Renal pelvis (tissue), 4 donors: ENCODE results near the gene ADI1. TPM values are rescaled to one million over a fixed set of nuclear protein-coding genes. Genes with fewer than 3 reads are reported as not detected.

Source experiments
- DNase-seq: peaks from one replicate; pipeline ENCODE4 v3.0.0-alpha.2; 2013
- polyA plus RNA-seq, 3 donors: library from polyadenylated mRNA; unstranded; fragments of 120-200 nt; gene quantifications; one replicate each; pipeline ENCODE4 v1.2.1, GENCODE V29; 2013; ENCODE audit not compliant: insufficient read length in 3 of 3

Gene ADI1
- polyA plus RNA-seq, 3 donors = 70.3 to 77.0 (median 76.4) TPM

DNA sequence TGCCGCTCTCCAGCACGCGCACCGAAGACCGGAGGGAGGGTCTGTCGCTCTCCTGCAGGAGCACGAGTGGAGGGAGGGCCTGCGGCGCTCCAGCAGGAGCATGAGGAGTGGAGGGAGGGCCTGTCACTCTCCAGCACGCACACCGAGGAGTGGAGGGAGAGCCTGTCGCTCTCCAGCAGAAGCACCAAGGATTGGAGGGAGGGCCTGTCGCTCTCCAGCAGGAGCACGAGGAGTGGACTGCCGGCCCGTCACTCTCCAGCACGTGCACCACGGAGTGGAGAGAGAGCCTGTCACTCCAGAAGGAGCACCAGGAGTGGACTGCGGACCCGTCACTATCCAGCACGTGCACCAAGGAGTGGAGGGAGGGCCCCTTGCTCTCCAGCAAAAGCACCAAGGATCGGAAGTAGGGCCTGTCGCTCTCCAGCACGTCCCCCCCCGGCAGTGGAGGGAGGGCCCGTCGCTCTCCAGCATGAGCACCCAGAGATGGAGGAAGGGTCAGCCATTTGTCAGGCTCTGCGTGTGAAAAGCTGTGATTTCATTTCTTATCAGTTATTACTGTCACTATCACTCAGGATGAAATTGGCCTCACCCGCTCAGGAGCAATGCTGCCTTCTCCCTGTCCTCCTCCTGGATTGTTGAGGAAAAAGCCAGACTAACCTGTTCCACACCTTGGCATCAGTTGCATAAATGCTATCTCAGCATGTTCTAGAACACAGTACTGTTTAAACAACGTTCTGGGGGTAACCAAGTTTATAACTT, 35.9 kb downstream of the ADI1 start:
- DNase-seq = peak; percentile 92

DNA sequence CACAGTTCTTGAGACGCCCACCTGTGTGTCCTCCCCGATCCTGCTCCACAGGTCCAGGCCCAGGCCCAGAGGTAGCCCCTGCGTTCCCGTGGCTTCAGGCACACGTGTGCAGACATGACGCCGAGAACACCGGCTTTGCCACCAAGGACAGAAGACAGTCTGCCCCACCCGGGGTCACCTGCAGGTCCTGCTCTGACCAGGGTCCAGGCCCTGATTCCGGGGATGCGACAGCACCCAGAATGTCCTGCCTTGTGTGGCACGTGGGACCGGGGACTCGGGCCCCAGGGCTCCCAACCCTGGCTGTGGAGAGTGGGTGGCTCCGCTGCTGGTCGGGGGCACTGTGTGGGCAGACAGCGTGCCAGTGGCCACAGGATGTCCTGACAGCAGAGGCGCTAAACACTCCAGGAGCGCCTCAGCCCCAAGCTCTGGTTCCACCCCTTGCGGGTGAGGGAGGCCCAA, 36.9 kb downstream of the ADI1 start:
- no peak for DNase-seq

DNA sequence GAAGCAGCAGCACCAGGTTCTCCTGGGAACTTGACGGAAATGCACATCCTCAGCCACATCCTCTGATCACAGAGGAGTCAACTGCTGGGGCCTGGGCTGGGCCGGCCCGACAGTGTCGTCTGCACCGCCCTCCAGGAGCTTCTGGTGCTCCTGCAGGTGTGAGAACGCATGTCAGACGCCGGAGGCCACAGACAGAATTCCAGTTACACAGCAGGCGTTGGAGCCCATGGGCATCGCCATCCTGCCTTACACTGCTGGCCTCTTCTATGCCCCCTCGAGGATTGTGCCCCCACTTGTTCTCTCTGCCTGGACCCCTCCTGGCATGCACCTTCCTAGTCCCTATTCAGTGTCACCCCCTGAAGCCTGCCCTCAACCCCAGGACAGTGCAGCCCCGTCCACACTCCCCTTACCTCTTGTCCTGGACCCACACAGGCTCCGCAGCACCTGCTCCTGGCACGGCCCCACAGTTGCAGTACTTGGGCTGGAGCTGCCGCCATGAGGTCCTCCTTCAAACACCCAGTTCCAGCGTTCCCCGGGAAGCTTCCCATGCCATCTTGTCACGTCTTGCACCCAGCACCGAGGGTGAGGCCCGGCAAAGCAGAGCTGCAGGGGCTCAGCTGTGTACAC, 37.5 kb downstream of the ADI1 start:
- no peak for DNase-seq

DNA sequence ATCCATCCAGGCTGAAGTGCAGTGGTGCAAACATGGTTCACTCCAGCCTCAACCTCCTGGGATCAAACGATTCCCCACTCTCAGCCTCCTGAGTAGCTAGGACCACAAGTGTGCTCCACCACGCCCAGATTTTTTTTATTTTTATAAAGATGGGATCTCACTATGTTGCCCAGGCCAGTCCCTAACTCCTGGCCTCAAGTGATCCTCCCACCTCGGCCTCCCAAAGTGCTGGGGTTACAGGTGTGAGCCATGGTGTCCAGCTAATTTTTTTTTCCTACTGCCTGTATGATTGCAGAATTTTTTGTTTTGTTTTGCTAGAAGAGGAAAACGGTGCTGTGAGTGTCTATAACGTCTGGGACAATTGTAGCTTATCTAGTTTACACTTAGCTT, 38.3 kb downstream of the ADI1 start:
- no peak for DNase-seq

DNA sequence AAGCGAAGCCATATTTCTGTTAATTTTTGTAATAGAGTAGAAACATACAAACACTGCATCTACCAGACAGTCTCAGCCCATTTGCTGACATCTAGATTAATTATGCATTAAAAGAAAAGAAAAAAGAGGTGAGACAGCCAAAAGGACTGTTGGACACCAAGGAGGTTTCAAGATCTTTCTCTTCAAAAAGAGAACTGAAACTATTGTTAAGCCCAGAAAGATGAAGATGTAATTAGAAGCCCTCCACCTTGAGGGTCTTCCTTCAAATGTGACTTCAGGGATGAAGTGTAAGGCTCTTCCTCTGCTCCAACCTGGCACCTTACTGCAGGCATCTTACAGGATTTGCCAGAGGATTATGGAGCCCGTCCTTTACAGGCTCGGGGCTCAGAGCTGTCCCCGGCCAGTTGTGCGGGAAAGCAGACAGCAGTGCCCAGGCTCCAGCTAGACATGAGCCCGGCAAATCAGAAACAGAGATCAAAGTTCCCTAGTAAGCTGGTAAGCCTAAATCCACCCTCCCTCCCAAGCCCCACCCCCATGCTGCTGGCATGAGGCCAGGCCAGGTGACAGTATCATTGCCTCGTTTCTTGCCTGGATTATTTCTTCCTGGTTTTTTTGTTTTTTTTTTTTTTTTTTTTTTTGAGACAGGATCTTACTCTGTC, 38.9 kb downstream of the ADI1 start:
- DNase-seq = no peak

DNA sequence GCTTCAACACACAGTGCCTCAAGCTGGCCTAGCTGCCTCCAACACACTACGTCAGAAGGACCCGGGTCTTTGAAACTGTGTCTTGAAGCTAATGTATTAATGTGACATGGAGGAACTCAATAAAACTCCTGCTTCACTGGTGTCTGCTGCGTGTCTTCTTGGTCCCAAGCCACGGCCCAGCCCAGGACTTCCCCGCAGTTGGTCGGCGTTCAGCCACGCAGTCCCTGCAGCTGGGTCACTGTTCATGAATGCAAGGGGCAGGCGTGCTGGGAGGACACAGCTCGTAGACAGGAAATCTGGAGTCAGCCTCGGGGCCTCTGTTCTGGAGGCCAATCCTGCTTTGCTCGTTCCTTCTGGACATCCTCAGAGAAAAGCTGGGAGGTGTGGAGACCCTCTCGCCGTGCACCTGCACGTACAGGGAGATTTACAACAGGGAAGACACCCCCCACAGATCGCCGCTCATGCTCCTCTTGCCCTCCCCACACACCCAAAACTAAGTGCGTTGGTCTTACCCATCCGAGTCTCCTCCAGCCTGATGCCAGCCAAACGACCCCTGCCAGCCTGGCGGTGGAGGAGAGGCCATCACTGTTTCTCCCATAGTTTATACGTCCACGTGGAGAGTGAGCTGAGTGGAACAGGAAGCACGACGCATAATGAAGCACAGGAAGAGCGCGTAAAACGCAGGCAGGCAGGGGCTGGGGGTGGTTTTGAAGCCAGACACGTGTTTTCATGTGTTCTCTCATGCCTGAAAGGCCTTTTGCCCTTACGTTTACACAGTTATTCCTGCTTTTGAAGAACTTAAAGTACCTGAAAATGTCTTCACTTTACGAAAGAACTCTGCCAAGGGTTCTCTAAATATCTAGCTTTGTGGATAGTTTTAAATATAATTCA, 39.7 kb downstream of the ADI1 start:
- no peak for DNase-seq

DNA sequence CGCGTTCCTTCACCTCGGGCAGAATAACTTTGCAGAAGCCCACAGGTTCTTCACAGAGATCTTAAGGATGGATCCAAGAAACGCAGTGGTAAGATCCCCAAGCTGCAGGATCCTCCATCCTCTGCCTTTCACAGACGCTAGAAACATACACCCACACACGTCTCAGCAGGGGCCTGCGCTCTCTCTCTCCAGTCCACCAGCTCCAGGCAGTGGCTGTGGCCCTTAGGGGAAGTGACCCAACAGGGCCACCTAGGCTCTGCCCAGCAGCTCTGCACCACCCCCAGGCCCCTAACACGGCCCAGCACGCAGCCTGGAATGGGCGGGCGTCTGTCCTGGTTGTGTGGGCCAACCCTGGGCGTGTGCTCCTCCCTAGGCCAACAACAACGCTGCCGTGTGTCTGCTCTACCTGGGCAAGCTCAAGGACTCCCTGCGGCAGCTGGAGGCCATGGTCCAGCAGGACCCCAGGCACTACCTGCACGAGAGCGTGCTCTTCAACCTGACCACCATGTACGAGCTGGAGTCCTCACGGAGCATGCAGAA, 40.4 kb downstream of the ADI1 start:
- DNase-seq = no peak

DNA sequence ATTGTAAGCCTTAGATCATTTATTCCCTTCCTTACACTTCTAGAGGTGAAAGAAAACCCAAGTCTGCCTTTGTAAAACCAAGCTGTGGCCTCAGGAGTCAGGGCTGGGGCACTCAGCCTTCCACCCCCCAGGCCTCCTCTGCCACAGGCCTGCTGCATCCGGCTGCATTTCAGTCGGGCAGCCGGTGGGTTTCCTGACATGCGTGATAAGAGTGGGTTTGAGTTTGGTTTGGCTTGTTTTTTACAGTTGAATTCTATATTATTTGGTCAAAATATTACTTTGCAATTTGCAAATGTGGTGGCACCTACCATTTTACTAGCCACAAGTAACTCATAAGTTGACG, 42.4 kb downstream of the ADI1 start:
- no peak for DNase-seq

DNA sequence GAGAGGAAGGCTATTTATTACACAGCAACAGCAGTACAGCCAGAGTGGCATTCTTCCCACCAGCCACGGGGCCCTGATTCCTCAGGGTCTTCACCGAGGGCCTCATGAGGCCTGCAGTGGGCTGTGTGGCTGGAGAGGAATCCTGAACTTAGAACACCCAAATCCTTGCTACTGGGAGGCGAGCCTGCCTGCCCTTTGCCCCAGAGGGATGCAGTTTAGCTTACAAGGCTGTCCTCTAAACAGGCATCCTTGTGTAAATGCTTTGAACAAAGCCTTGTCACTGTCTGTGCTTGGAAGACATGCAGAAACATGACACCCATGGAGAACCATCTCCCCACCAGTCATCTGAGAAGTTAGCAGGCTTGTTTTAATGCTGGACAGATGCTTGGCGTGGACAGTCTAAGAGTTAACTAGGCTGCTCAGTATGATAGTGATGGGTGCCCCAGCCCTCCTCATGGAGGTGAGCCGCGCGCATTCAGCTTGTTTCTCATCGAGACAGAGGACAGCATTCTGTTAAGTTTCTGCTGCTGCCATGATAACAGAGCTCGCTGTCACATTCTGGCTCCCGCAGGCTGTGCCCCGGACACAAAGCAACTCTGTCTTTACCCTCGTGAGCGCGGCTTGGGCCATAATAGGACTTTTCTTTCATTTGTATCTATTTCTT, 42.9 kb downstream of the ADI1 start:
- DNase-seq = peak; percentile 43

DNA sequence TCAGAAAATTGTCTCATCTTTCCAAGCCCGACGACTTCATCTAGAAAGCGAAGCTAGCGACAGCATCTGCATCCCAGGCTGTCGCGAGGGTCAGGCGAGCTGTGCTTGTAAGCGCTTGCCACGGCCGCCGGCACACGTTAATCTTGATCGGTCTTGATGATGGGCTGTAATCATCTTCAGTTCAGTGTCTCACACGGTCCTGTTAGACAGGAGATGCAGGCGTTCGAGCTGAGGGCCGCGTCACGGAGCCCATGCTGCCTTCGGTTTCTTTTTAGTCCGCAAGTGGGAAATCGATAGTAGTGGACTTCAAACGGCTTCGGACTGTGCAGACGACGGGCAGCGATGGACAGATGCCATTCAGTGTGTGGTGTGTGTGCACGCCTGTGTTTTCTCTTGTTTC, 43.6 kb downstream of the ADI1 start:
- no peak for DNase-seq

DNA sequence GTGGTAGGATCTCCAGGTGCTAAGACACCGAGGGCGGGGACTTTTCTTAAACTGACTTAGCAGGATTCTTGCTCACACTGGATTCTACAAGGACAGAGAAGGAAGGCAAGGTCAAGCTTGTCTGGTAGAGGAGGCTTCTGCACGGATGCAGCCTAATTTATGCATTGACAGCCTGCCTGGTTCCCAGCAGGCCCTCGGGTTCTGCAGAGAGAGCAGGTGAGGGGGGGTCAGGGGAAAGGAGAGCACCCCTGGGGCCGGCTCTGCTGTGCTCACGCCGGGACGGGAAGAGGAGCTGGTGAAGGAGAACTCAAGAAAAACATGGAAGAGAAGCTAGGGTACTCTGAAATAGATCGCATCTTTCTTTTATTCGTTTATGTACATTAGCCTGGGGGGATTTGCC, 46.4 kb downstream of the ADI1 start:
- DNase-seq = no peak

DNA sequence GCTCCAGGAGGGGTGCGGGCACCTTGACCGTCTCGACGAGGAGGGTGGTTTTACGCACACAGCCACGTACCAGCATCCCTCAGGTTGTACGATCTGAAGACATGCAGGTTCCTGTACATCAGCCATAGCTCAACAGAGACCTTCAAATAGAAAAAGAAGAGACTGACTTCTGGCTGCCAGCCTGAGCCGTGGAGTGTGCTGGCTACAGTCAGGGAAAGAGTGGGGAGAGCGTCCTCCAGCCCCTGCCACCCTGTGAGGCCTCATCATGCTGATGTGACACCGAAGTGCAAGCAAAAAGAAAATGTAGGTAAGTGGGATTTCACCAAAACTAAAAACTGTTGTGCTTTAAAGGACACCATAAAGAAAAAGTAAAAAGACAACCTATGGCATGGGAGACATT, 47.0 kb downstream of the ADI1 start:
- no peak for DNase-seq

DNA sequence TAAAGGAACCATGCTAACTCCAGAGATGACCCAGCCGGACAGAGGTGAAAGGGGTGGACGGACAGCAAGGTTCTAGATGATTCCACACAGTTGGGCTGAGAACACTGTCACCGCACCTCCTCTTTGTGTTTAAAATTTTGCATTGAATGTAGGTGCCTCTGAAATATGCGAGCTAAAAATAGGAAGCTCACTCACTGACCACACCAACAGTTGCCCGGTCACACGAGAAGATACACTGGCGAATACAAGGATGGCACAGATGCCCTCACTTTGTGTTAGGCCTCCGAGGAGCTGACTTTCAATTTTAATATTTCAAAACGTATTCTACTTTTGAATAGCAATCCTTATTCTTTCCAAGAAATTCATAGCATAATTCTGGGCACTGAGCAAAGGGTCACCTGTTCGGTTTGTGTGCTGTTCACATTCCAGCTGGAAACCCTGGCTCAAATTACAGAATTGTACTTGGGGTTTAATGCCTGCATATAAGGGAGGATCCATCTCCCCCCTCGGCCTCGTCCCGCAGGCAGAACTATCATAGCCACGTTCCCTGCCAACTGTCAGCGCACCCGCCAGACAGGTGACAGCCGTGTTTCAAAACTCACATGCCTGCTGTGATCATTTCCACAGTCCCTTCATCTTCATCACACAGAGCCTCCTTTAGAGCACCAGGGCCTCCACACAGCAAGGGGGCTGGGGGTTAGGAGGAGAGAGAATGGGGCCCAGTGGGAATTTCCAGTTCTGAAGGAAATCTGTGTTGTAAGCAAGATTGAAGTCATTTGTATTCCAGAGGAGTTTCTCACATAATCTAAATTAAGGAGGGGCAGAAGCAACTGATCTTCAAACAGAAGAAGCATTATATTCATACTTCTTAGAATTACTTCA, 48.2 kb downstream of the ADI1 start:
- DNase-seq = no peak

DNA sequence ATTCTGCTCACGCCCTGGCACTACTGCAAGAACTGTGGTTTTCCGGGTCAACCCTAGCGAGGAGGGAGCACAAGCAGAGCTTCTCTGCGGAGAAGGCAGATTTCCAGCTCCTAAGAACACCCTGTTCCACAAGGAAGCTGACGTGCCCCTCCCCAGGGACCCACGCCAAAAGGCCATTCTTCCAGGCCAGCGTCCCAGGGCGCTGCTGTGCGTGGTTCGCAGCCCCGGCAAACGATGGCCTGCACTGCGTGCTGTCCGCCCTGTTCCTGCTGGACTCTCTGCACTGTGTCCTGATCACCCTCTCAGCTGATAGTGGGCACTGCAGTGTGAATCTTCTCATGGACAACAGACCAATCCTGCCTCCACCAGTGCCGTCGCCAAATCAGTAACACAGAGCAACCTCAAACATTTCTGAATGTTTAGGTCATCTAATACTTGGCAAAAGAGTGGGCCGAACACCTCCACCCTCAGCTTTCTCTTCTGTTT, 49.1 kb downstream of the ADI1 start:
- no peak for DNase-seq

DNA sequence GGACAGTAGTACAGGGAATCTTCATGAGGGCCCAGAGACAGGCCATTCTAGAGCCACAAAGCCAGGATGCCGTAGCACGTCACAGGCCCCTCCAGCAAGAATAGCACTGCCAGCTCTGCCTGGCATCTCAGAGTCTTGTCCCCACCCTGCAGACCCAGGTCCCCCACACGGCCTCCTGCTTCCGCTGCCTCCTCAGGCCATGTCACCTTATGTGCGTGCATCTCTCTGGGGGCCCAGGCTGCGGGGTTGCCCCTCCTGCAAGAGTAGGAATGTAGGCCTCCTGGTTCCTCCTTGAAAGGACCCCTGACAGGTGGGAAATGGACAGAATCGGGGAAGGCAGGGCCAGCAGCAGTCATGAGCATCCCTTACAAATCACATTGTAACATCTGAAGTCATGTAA, 49.8 kb downstream of the ADI1 start:
- no peak for DNase-seq

DNA sequence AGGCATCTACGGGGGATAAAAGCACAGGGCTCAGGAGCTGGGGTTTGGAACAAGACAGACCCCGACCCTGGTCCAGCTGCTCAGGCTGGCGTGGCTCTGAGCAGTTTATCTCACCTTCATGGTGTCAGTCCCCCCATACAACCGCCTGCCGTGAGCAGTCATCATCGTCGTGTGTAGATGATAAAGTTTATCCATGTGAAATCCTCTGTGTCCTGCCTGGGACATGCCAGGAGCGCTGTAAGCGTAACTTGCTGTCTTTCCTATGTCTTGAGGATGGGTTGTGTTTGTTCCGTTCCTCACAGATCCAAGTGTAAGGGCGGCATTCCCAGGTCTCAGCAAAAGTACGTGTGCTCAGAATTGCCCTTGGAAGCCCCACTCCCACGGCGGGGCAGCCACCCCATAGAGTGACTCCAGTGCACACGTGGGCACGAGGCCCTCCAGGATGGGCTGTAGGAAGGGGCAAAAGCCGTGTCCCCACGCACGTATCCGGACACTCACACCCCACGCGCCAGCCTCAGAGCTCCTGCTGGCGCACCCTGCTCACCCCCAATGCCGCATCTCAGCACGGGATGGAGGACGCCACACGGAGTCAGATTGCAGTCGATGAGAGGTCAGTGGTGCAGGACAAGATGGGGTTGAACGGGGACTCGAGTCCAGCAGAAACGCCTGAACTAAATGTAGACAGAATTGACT, 50.9 kb downstream of the ADI1 start:
- DNase-seq = no peak

DNA sequence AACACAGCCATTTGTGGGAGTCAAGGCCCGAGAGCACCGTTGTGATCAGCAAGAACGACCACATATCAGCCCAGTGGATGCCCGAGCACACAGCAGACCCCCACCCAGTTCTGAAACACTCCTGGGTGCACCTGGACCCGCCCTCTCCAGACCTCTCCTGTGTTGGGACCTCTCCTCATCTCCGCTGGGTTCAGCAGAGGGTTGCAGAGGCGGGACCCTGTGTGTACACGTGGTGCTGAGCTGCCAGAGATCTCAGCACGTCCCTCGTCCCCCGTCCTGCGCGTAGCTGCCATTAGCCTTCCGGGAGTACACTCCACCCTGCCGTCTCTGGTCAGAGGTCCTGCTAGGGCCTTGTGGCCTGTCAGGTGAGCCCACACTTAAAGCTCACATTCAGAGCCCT, 51.7 kb downstream of the ADI1 start:
- no peak for DNase-seq

DNA sequence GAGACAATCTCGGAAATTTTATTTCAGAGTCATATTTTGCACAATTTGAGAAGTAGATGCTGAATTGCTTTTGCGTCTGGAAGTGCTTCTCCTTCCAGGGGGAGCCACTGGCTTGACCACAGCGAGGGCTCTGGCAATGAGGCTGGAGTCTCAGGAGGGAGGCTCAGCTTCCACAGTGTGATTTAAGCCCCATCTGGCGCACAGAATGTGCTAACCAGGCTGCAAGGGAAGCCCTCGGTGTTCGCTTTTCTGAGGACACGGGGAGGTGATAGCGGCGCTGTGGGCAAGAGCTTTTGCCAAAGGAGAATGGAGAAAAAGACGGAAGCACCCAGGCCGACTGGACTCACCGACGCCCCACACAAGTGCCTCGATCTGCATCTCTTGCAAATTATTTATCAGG, 52.4 kb downstream of the ADI1 start:
- no peak for DNase-seq

DNA sequence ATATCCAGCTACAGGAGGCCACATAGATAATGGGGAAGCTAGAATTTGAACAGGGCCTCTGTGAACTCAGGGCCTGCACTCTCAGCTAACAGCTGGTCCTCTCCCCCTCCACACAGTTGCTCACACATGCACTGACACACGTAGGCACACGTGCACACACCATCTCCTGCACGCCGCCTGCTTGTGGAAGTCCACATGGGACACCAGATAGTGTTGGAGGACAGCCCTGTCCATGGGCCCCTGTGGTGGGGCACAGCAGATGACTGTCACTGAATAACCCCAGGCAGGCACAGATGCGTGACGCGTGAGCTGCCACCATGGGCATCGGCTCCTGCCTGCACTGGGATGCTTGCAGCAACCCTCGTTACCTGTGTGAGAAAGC, 52.9 kb downstream of the ADI1 start:
- no peak for DNase-seq
